Activated naive CD8-positive, alpha-beta T cell (primary cell): ENCODE results near the gene GBE1.
"Not testable (repeated sequence)": the region's sequence is repeated elsewhere in the genome, so short reads cannot be mapped to it uniquely, and the experiment has no call there.

Source experiments
- H3K27ac Mint-ChIP-seq: one replicate; pipeline ENCODE4 v1.8.0; 2021; ENCODE audit warnings: mixed read lengths
- H3K27me3 Mint-ChIP-seq: one replicate; pipeline ENCODE4 v1.8.0; 2021; ENCODE audit warnings: mixed read lengths
- H3K36me3 Mint-ChIP-seq: one replicate; pipeline ENCODE4 v1.8.0; 2021; ENCODE audit warnings: mixed read lengths
- H3K4me1 Mint-ChIP-seq: one replicate; pipeline ENCODE4 v1.8.0; 2021; ENCODE audit warnings: low read depth, mixed read lengths
- H3K4me3 Mint-ChIP-seq: one replicate; pipeline ENCODE4 v1.8.0; 2021; ENCODE audit warnings: mild to moderate bottlenecking, mixed read lengths
- H3K9me3 Mint-ChIP-seq: one replicate; pipeline ENCODE4 v1.8.0; 2021; ENCODE audit warnings: low read depth, mixed read lengths

GBE1 gene

DNA sequence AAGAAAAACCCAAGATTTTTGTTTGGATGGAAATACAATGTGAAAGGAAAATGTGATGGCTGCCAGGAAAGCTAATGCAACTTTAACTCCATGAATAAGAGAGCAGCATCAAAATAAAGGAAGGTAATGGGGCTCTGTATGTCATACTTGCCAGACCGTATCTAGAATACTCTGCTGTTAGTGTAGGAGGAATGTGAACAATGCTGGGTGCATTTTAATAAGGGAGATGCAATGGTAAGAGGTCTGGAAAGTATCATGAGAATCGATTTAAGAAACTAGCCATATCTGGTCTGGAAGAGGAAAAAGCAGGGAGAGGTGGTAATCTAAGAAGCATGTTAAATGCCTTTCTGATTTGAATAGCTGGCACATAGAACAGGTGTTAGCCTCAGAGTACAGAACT lies 239.6 kb downstream of the GBE1 start:
- no peak overlapping the region for H3K4me3 Mint-ChIP-seq

GRCh38 chr3:81518945-81519344 lies 242.5 kb downstream of the GBE1 start:
- no peaks in the 10 kb centered on the region for H3K9me3 Mint-ChIP-seq
- peaks cover 3% of the 10 kb centered on the region for H3K36me3 Mint-ChIP-seq

More for the DNA sequence above, 239.6 kb downstream of the GBE1 start:
- no peaks in the 10 kb centered on the region for H3K9me3 Mint-ChIP-seq
- no peak overlapping the region for H3K27ac Mint-ChIP-seq
- H3K36me3 Mint-ChIP-seq: peaks cover 3% of the 10 kb centered on the region
- H3K27me3 Mint-ChIP-seq: no peaks in the 10 kb centered on the region
- H3K4me1 Mint-ChIP-seq: no peaks in the 10 kb centered on the region

DNA sequence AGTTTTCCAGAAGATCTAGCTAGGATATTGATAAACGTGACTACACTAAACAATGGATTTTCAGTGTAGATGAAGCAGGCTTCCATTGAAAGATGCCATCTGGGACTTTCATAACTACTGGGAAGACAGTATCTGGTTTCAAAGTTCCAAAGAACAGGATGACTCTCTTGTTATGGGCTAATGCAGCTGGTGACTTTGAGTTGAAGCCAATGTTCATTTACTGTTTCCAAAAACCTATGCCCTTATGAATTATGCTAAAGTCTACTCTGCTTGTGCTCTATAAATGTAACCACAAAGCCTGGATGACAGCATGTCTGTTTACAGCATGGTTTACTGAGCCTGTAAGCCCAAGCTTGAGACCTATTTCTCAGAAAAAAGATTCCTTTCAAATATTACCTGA lies 245.4 kb downstream of the GBE1 start:
- Mint-ChIP-seq H3K9me3 (no peaks in the 10 kb centered on the region), H3K27ac (no peak overlapping the region), H3K4me1 (no peaks in the 10 kb centered on the region), H3K36me3 (peaks cover 7% of the 10 kb centered on the region), H3K4me3 (no peak overlapping the region), H3K27me3 (no peaks in the 10 kb centered on the region)

More at GRCh38 chr3:81518945-81519344, 242.5 kb downstream of the GBE1 start:
- Mint-ChIP-seq H3K4me1 (no peaks in the 10 kb centered on the region), H3K27me3 (no peaks in the 10 kb centered on the region), H3K27ac (no peak overlapping the region), H3K4me3 (no peak overlapping the region)

- Mint-ChIP-seq H3K27me3 (no peaks in the 10 kb centered on the region), H3K4me1 (no peaks in the 10 kb centered on the region), H3K36me3 (peaks cover 7% of the 10 kb centered on the region), H3K9me3 (no peaks in the 10 kb centered on the region), H3K4me3 (no peak overlapping the region), H3K27ac (no peak overlapping the region)
Measured at GRCh38 chr3:81513591-81513990, 247.9 kb downstream of the GBE1 start.

DNA sequence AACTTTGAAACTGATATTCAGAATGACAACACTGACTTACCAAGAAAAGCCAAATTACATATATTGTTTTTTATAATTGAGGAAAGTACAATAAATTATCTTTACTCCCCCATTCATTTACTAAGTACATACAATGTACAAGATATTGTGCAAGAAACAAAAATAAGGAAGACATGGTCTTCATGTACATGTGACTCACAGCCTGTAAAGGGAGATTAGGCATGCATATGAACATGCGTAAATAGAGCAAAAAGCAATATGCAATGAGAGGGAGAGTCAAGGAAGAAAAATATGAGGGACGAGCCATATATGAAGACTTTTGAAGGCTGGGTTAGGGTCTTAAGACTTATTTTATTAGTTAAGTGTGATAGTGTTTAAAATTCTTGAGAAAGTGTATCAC lies 258.4 kb downstream of the GBE1 start:
- Mint-ChIP-seq H3K27me3 (no peaks in the 10 kb centered on the region), H3K27ac (no peak overlapping the region), H3K4me1 (no peaks in the 10 kb centered on the region), H3K9me3 (no peaks in the 10 kb centered on the region), H3K36me3 (peaks cover 11% of the 10 kb centered on the region), H3K4me3 (no peak overlapping the region)

- Mint-ChIP-seq H3K9me3 (no peaks in the 10 kb centered on the region), H3K27ac (no peak overlapping the region)
Measured at GRCh38 chr3:81502236-81502635, 259.2 kb downstream of the GBE1 start.

GRCh38 chr3:81500039-81500438 lies 261.4 kb downstream of the GBE1 start:
- Mint-ChIP-seq H3K4me3 (no peak overlapping the region), H3K36me3 (peaks cover 4% of the 10 kb centered on the region)

More at GRCh38 chr3:81502236-81502635, 259.2 kb downstream of the GBE1 start:
- no peaks in the 10 kb centered on the region for H3K27me3 Mint-ChIP-seq
- H3K36me3 Mint-ChIP-seq: peaks cover 11% of the 10 kb centered on the region
- H3K4me3 Mint-ChIP-seq: no peak overlapping the region
- no peaks in the 10 kb centered on the region for H3K4me1 Mint-ChIP-seq

DNA sequence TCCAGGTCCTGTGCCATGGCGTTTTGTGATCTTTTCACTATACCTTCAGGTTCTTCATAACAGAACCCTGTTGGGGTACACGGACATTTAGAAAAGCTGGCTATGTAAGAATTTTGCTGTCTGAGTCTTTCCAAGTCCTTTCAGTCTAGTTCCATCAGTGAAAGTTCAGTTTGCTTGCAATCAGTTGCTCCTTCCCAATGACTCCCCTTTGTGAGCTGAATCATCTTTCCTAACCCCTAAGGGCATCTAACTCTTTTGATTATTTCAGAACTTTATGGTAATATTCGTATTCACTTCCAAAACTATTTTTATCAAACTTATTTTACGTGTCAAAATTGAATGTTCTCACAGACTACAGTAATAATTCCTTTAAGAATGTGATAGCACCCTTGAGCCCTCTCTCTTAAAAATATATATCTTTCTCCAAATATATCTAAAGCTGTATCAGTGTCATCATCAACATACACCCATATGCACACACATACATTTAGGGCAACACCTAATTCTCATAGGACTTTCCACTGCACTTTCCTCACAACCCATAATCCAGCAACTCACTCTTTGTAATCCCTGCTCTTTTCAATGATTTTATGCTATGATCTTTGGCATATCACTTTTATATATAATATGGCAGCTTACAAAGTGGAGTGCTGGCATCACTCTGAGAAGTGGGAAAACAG lies 263.7 kb downstream of the GBE1 start:
- Mint-ChIP-seq H3K27me3 (no peaks in the 10 kb centered on the region), H3K9me3 (no peaks in the 10 kb centered on the region), H3K27ac (no peak overlapping the region), H3K4me1 (no peaks in the 10 kb centered on the region), H3K4me3 (no peak overlapping the region), H3K36me3 (peaks cover 4% of the 10 kb centered on the region)

More at GRCh38 chr3:81500039-81500438, 261.4 kb downstream of the GBE1 start:
- Mint-ChIP-seq H3K9me3 (no peaks in the 10 kb centered on the region), H3K27ac (no peak overlapping the region), H3K27me3 (no peaks in the 10 kb centered on the region), H3K4me1 (no peaks in the 10 kb centered on the region)

DNA sequence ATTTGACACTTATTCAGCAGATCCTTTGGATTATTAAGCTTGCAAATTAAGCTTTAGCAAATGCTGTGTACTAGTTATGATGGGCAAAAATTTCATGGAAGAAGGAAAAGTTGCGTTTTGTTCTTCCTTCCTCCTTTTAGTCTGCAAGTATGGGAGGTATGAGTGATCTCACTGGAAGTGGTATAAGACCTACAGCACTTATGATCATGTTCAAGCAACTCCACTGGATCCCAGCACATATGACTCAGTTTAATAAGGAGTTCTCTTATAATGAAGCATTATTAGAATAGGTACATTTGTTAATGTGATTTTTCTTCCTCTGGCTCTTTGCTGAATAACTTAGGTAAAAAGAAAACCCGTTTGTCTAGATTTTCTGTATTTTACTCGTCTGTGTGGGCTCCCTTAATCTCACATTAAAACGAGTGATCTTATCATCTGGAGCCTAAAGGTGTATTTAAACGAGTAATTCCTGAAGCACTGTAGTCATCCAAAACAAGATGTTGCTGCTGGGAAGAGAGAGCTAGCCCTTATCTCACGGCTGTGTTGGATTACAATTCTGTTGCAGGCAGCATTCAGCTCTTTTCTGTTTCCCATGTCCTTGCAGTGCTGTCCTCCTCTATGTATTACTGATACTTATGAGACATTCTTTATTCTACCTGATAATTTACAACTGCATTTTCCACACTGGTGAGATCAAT lies 264.9 kb downstream of the GBE1 start:
- no peaks in the 10 kb centered on the region for H3K4me1 Mint-ChIP-seq
- no peaks in the 10 kb centered on the region for H3K27me3 Mint-ChIP-seq
- H3K36me3 Mint-ChIP-seq: peaks cover 4% of the 10 kb centered on the region
- H3K27ac Mint-ChIP-seq: no peak overlapping the region
- H3K9me3 Mint-ChIP-seq: no peaks in the 10 kb centered on the region
- no peak overlapping the region for H3K4me3 Mint-ChIP-seq

- H3K27ac Mint-ChIP-seq, H3K27me3 Mint-ChIP-seq, H3K9me3 Mint-ChIP-seq, H3K4me3 Mint-ChIP-seq, H3K4me1 Mint-ChIP-seq, H3K36me3 Mint-ChIP-seq: not testable (repeated sequence)
Measured at GRCh38 chr3:81492471-81492870, 269.0 kb downstream of the GBE1 start.

DNA sequence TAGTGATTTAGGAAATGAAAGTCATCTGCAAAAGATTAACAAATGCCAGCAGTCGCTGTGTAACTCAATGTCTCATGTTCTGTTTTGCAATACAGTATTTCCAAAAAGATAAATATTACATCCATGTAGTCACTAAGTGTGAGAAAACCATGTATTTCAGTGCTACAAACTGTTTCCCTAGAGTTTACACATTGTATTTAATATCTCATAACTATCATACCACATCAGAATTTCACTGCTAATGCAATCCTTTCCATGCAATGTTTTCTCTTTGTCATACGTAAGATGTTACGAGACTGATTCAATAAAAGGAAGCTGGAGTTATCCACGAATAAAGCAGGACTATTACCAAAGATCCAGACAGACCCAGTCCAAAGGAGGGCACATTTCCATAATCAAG lies 269.4 kb downstream of the GBE1 start:
- Mint-ChIP-seq H3K27ac (no peak overlapping the region), H3K4me3 (no peak overlapping the region), H3K27me3 (no peaks in the 10 kb centered on the region), H3K4me1 (no peaks in the 10 kb centered on the region), H3K36me3 (peaks cover 3% of the 10 kb centered on the region), H3K9me3 (no peaks in the 10 kb centered on the region)

DNA sequence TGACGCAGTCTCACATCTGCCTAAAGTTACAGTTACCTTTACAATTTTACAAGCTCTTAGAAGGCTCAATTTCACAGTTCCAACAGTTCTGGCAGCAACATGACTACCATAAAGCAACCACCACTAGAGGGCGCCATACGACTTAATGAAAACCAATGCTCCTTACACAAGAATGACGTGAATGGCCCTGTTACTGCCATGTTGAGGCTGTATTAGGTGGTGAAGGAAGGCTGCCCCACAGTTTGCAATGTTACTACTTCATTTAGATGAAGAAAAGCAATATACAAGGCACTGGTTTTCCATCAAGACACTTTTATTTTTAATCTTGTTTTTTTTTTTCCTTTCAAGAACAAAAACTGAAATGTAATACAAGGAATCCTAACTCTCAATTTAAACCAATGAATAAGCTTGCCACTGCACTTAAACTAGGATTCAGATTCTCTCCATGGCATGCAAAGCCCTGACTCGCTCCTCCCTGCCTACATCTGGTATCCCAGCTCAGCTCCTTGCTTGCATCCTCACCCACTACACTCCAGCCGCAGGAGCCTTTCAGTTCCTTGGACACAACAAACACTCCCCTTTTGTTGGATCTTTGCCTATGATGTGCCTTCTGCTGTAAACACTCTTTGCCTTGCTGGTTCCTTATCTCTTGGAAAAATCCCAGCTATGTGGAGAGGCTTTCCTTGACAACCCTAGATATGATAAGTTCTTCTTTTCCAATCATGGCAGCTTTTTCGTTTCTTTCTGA lies 270.7 kb downstream of the GBE1 start:
- Mint-ChIP-seq H3K4me1 (no peaks in the 10 kb centered on the region), H3K4me3 (no peak overlapping the region), H3K27me3 (no peaks in the 10 kb centered on the region), H3K27ac (no peak overlapping the region), H3K36me3 (peaks cover 3% of the 10 kb centered on the region), H3K9me3 (no peaks in the 10 kb centered on the region)

- H3K4me1 Mint-ChIP-seq: no peaks in the 10 kb centered on the region
- no peaks in the 10 kb centered on the region for H3K27me3 Mint-ChIP-seq
- no peak overlapping the region for H3K27ac Mint-ChIP-seq
- H3K36me3 Mint-ChIP-seq: peaks cover 3% of the 10 kb centered on the region
- H3K4me3 Mint-ChIP-seq: no peak overlapping the region
- H3K9me3 Mint-ChIP-seq: peaks cover 4% of the 10 kb centered on the region
Measured at GRCh38 chr3:81485444-81485865, 276.0 kb downstream of the GBE1 start.

DNA sequence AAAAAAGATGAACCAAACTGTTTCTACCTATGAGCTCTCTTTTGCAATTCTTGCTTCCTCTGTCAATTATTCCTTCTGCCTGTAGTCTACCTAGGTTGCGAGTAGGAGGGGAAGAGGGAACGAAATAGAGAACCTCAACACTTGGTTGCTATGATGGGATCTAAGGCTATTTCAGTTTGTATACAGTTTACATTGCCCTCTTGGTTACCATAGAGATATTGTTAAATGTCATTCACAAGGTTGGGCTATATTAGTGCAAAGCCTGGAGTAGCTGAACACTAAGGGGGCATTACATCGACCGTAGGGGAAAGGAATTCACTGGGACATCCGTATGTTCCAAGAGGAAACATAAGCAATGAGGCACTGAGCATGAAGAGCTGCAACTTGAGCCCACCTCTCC lies 276.9 kb downstream of the GBE1 start:
- no peaks in the 10 kb centered on the region for H3K4me1 Mint-ChIP-seq
- H3K36me3 Mint-ChIP-seq: no peaks in the 10 kb centered on the region
- no peaks in the 10 kb centered on the region for H3K27me3 Mint-ChIP-seq
- H3K4me3 Mint-ChIP-seq: no peak overlapping the region
- no peak overlapping the region for H3K27ac Mint-ChIP-seq
- H3K9me3 Mint-ChIP-seq: peaks cover 4% of the 10 kb centered on the region

GRCh38 chr3:81483046-81483445 lies 278.4 kb downstream of the GBE1 start:
- Mint-ChIP-seq H3K4me3 (no peak overlapping the region), H3K4me1 (no peaks in the 10 kb centered on the region), H3K9me3 (peaks cover 4% of the 10 kb centered on the region), H3K36me3 (no peaks in the 10 kb centered on the region), H3K27ac (no peak overlapping the region), H3K27me3 (no peaks in the 10 kb centered on the region)
